BE2C (cell line): Measurements from ENCODE around the gene ARAP1.

ENCODE experiments used
- DNase-seq: peaks from one replicate; pipeline ENCODE4 v3.0.0-alpha.2; 2020
- H3K27me3 ChIP-seq: fragments of 250-450 bp; sonication (Bioruptor Pico); 2 replicates; pipeline ENCODE4 v1.5.1; 2020; ENCODE audit warnings: mild to moderate bottlenecking
- H3K36me3 ChIP-seq: fragments of 250-450 bp; sonication (Bioruptor Pico); 2 replicates; pipeline ENCODE4 v1.5.1; 2020; ENCODE audit warnings: mild to moderate bottlenecking
- H3K4me1 ChIP-seq: fragments of 250-450 bp; sonication (Bioruptor Pico); 2 replicates; pipeline ENCODE4 v1.5.1; 2020
- H3K4me3 ChIP-seq: 2 replicates; pipeline ENCODE4 v1.5.1; 2011; ENCODE audit warnings: low read depth, low read length
- H3K9me3 ChIP-seq: fragments of 250-450 bp; sonication (Bioruptor Pico); 2 replicates; pipeline ENCODE4 v1.5.1; 2020
- TF ChIP-seq, protein P1 (sequence below): IDR thresholded peaks from 2 replicates; pipeline ENCODE4 v1.5.1; 2012; ENCODE audit warnings: mild to moderate bottlenecking, low read depth, low read length

Gene ARAP1

DNA sequence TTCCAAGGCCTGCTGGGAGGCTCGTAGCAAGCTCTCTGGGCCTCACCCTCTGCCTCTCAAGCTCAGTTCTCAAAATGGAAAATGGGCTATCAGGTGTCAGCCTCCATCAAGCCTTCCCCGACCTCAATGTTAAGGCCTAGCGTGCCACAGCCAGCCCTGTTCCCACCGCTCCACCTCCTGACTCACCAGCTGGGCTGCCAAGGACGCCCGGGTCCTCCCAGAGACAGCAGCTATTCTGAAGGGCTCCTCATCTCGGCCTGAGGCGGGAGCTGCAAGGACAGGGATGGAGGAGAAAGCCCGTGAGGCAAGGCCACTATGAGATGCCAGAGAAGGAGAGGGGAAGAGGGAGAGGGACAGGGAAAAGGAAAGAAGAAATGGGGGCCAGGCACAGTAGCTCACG, 19.9 kb downstream of the ARAP1 start:
- no peak for DNase-seq
- Histone ChIP-seq H3K27me3 (no peaks in the 10 kb centered on the region), H3K9me3 (no peaks in the 10 kb centered on the region), H3K36me3 (no peaks in the 10 kb centered on the region), H3K4me3 (no peak overlapping the region), H3K4me1 (peaks cover 9% of the 10 kb centered on the region)
- TF ChIP-seq, protein P1, sequence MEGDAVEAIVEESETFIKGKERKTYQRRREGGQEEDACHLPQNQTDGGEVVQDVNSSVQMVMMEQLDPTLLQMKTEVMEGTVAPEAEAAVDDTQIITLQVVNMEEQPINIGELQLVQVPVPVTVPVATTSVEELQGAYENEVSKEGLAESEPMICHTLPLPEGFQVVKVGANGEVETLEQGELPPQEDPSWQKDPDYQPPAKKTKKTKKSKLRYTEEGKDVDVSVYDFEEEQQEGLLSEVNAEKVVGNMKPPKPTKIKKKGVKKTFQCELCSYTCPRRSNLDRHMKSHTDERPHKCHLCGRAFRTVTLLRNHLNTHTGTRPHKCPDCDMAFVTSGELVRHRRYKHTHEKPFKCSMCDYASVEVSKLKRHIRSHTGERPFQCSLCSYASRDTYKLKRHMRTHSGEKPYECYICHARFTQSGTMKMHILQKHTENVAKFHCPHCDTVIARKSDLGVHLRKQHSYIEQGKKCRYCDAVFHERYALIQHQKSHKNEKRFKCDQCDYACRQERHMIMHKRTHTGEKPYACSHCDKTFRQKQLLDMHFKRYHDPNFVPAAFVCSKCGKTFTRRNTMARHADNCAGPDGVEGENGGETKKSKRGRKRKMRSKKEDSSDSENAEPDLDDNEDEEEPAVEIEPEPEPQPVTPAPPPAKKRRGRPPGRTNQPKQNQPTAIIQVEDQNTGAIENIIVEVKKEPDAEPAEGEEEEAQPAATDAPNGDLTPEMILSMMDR: no peak

GRCh38 chr11:72730737-72731136, 21.5 kb downstream of the ARAP1 start:
- TF ChIP-seq, protein P1: no peak
- H3K36me3 ChIP-seq: no peaks in the 10 kb centered on the region
- no peaks in the 10 kb centered on the region for H3K9me3 ChIP-seq
- no peaks in the 10 kb centered on the region; the same call in 1 of the 2 replicates for H3K4me1 ChIP-seq
- H3K4me3 ChIP-seq: no peak overlapping the region
- no peaks in the 10 kb centered on the region for H3K27me3 ChIP-seq
- DNase-seq: no peak

GRCh38 chr11:72730243-72730642, 22.0 kb downstream of the ARAP1 start:
- no peak for DNase-seq
- Histone ChIP-seq H3K4me1 (peaks cover 3% of the 10 kb centered on the region; the same call in 1 of the 2 replicates), H3K27me3 (no peaks in the 10 kb centered on the region), H3K9me3 (no peaks in the 10 kb centered on the region), H3K4me3 (no peak overlapping the region), H3K36me3 (no peaks in the 10 kb centered on the region)
- TF ChIP-seq, protein P1: no peak

DNA sequence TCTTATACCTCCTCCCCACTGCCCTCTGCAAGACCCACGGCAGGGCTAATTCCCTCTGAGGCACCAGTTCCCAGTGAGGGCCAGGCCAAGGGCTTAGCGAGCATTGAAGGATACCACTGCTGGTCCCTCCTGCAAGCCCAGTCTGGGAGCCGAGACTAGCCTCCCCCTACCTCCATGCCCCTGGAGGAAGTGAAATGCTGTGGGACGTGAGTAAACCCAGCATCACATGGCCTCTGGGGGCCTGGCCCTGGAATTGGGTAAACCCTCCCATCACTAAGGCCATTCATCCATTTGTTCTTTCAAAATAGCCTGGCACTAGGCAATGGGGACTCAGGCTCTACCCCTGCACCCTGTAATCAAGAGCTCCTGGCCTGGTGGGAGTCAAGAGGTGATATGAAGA, 24.7 kb downstream of the ARAP1 start:
- Histone ChIP-seq H3K27me3 (no peaks in the 10 kb centered on the region), H3K9me3 (no peaks in the 10 kb centered on the region), H3K4me3 (no peak overlapping the region), H3K4me1 (peaks cover 7% of the 10 kb centered on the region), H3K36me3 (no peaks in the 10 kb centered on the region)
- TF ChIP-seq, protein P1: no peak
- DNase-seq: no peak

DNA sequence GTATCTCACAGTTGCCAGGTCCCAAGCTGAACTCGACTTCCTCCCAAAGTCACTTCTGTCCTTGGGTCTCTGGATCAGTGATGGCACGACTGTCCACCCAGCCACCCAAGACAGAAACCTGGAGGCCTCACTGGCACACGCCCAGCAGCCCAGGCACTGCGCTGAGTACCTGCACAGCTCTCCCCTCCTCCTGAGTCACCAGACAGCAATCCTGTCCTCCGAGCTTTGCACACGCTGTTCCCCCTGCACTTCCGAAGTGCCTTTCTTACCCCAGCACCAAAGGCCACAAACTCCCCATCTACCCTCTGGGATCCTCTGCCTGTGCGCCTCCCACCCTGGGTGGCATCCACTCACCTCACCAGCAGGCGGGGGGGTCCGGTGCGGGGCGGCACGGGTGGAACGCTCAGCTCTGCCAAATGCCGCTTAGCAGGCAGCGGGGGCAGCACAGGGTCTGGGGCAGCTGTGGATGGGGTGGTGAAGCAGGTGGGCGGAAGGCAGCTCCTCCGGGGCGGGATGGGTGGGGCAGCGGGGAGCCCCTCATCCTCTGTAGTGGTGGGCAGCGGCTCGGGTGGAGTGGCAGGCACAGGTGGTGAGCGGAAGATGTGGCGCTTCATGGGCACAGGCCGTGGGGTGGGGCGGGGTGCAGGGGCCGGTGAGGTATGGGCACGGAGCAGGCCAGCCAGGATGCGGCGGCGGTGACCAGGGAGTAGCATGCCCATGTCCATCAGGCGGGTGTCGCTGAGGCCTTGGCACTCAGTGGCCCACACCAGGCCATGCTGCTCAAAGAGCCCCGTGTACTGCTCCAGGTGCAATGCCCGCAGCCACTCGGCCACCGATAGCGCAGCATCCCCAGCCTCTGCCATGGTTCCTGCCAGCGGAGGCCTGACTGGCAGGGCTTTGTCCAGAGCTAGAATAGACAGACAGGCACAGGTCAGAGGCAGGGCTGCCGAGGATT, 25.7 kb downstream of the ARAP1 start:
- no peaks in the 10 kb centered on the region for H3K36me3 ChIP-seq
- DNase-seq: no peak
- TF ChIP-seq, protein P1: no peak
- no peaks in the 10 kb centered on the region for H3K27me3 ChIP-seq
- H3K9me3 ChIP-seq: no peaks in the 10 kb centered on the region
- H3K4me1 ChIP-seq: peaks cover 8% of the 10 kb centered on the region
- no peak overlapping the region for H3K4me3 ChIP-seq

- no peak for DNase-seq
- TF ChIP-seq, protein P1: no peak
- H3K36me3 ChIP-seq: no peaks in the 10 kb centered on the region
- no peak overlapping the region for H3K4me3 ChIP-seq
- no peaks in the 10 kb centered on the region for H3K27me3 ChIP-seq
- H3K9me3 ChIP-seq: no peaks in the 10 kb centered on the region
- peaks cover 8% of the 10 kb centered on the region for H3K4me1 ChIP-seq
Observed at GRCh38 chr11:72725724-72726028, 26.5 kb downstream of the ARAP1 start.
